ENCODE measurements around the gene THAP11.

The THAP11 gene

DNA sequence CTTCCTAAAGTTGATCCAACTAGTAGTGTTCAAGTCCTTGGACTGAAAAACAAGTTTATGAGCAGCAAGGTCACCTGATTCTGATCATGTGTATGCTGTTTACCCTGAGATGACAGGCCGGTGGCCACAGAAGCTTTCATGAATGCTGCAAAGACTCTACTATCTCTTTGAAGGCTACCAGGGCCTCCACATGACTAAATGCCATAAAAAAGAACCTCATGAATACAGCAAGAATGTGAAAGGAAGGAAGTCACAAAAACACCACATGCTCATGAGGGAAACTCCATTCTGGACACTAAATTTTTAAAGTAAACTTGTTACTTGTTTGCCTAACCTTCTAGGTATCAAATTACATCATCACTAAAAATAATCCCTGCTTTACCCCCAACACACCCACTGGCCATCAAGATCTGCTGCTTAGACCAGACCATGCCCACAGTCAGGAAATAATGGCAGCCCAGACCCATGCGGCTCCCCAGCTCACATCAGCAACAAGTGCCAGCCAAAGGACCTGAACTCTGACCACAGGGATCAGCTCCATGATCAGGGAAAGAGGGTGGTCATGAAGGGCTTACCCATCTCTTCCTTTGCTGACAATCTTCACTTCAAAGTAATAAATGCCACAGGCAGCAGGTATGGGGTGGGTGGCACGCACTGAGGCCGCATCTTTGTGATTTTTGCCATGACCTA, 37.1 kb upstream of the THAP11 start:
- no peak for DNase-seq (ENCODE audit: low read depth)
- TF ChIP-seq MYC (IDR thresholded peaks at IDR 0.05; ENCODE audit: low read depth, low read length) (no peak), POLR2A (IDR thresholded peaks at IDR 0.05; ENCODE audit: extremely low read depth, insufficient read length) (no peak)
- TF ChIP-seq, protein P1, sequence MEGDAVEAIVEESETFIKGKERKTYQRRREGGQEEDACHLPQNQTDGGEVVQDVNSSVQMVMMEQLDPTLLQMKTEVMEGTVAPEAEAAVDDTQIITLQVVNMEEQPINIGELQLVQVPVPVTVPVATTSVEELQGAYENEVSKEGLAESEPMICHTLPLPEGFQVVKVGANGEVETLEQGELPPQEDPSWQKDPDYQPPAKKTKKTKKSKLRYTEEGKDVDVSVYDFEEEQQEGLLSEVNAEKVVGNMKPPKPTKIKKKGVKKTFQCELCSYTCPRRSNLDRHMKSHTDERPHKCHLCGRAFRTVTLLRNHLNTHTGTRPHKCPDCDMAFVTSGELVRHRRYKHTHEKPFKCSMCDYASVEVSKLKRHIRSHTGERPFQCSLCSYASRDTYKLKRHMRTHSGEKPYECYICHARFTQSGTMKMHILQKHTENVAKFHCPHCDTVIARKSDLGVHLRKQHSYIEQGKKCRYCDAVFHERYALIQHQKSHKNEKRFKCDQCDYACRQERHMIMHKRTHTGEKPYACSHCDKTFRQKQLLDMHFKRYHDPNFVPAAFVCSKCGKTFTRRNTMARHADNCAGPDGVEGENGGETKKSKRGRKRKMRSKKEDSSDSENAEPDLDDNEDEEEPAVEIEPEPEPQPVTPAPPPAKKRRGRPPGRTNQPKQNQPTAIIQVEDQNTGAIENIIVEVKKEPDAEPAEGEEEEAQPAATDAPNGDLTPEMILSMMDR (IDR thresholded peaks at IDR 0.05; ENCODE audit: low read depth, low read length): no peak
- TF ChIP-seq, protein P2, sequence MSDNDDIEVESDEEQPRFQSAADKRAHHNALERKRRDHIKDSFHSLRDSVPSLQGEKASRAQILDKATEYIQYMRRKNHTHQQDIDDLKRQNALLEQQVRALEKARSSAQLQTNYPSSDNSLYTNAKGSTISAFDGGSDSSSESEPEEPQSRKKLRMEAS (IDR thresholded peaks at IDR 0.05; ENCODE audit: low read depth, low read length): no peak
- peak overlapping the region; percentile 98 for H3K4me3 ChIP-seq (ENCODE audit: low read depth, low read length)

DNA sequence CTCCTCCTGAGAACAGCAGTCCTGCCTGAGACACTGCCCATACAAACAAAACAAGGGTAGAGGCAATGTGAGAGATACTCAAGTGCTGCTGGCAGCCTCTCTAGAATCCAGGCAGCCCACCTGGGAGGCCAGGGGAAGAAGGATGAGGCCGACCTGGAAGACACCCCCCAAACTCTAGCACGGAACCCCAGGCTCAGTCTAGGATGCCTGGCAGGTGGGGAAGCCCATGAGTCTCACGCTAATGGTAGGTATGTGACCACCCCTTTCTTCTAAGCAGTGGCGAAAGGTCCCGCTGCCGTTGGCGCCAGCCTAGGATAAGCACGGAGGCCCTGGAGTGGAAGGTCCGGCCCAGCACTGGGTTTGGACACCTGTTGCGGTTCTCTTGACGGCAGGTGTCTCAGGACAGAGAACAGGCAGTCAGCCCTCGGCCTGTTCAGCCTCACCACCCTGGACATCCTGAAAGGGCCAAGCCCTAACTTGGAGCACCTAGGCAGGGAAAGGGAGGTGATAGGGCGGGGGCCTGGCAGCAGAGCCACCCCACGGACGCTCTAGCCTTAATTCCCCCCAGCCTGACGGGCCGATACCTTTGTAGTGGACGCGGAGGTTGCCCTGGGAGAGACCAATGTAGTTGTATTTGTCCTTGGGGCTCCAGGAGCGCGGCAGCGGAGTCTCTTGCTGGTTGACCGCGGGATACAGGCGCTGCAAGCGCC, 36.2 kb upstream of the THAP11 start:
- DNase-seq (ENCODE audit: low read depth): no peak
- H3K4me3 ChIP-seq (ENCODE audit: low read depth, low read length): peak overlapping the region; percentile 98
- TF ChIP-seq, protein P2 (IDR thresholded peaks at IDR 0.05; ENCODE audit: low read depth, low read length): no peak
- no peak for TF ChIP-seq POLR2A (IDR thresholded peaks at IDR 0.05; ENCODE audit: extremely low read depth, insufficient read length)

DNA sequence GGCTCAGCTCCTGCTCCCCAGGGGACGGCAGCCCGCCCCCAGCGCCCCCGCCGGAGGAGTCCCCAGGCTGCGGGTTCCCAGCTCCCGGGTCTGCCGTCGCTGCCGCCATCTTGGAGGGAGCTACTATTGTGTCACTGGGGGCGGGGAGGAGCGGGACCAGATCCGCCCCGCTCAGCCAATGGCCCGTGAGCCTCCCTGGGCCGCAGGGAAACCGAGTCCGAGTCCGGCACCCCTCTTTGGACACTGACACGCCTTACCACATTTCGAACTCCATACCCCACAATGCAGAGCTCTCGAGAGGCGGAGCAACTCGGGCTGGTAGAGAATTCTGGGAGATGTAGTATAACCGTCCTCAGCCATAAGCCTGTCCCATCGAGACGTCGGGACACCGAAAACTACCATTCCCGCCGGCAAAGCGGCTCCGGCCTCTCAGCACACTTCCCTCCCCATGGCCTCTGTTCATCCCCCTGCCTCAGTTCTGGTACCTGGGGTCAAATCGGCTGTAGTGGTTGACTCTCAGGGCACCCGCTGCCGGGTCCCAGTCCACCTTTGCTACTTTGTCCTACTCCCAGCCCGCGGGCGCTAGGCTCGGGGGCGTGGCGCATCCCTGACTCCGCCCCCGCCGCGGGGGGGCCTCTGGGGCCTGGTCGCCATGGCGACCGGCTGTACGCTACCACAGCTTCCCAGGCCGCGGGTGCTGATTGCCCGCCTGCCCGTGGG, 35.5 kb upstream of the THAP11 start, which contains the start of the genes RANBP10 and TSNAXIP1:
Gene RANBP10 (minus strand): TSS at position 133 of the 720 bp plus-strand sequence. CDS start 24 bp downstream, at position 109.
Gene TSNAXIP1 (plus strand): TSS at position 462 of the 720 bp plus-strand sequence. CDS start 261 bp downstream, outside the sequence.
- TF ChIP-seq POLR2A (IDR thresholded peaks at IDR 0.05; ENCODE audit: extremely low read depth, insufficient read length): peak; percentile 82
- TF ChIP-seq, protein P2 (IDR thresholded peaks at IDR 0.05; ENCODE audit: low read depth, low read length): no peak; the same call in 1 of the 2 replicates
- TF ChIP-seq, protein P1 (IDR thresholded peaks at IDR 0.05; ENCODE audit: low read depth, low read length): no peak
- TF ChIP-seq MYC (IDR thresholded peaks at IDR 0.05; ENCODE audit: low read depth, low read length): peak; percentile 91
- peak; percentile 100 for DNase-seq (ENCODE audit: low read depth)
- H3K4me3 ChIP-seq (ENCODE audit: low read depth, low read length): peak within 1 kb of the TSS; percentile 98

DNA sequence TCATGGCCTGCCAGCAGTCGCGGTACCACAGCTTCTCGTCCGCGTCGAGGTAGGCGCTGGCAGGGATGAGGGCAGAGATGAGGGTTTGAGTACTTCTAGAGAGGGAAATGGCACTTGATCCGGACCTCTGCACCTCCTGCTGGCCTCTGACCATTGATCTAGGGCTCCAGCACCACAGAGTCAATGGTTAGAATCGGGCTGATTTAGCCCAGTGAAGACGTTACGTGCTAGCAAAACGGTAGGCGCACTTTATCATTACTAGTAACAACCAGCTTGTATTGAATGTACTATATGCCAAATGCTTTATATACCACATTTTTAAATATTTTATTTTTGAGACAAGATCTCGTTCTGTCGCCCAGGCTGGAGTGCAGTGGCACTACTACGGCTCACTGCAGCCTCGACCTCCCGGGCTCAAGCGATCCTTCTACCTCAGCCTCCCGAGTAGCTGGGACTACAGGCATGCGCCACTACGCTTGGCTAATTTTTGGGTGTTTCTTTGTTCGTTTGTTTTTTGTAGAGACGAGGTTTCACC, 34.9 kb upstream of the THAP11 start:
- peak overlapping the region; percentile 98 for H3K4me3 ChIP-seq (ENCODE audit: low read depth, low read length)
- TF ChIP-seq, protein P1 (IDR thresholded peaks at IDR 0.05; ENCODE audit: low read depth, low read length): no peak
- TF ChIP-seq POLR2A (IDR thresholded peaks at IDR 0.05; ENCODE audit: extremely low read depth, insufficient read length) (no peak), MYC (IDR thresholded peaks at IDR 0.05; ENCODE audit: low read depth, low read length) (no peak)
- TF ChIP-seq, protein P2 (IDR thresholded peaks at IDR 0.05; ENCODE audit: low read depth, low read length): no peak
- DNase-seq (ENCODE audit: low read depth): no peak

DNA sequence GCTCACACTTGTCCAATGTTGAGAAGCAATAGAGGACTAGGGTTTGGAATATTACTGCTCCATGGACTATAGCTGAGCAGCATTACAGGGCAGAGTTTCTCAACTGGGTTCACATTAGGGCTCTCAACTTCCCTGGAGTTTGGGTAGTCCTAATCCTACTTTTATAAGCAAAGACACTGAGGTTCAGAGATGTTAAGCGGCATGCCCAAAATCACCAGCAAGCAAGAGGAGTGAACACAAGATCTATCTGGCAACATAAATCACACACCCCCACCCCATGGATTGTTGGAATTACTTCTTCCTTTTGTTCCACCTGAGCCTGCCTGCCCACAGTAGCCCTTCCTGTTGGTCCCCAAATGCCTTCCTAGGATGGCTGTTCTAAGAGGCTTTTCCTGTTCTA, 30.2 kb upstream of the THAP11 start:
- H3K4me3 ChIP-seq (ENCODE audit: low read depth, low read length): no peak overlapping the region
- DNase-seq (ENCODE audit: low read depth): no peak
- TF ChIP-seq, protein P2 (IDR thresholded peaks at IDR 0.05; ENCODE audit: low read depth, low read length): no peak
- TF ChIP-seq MYC (IDR thresholded peaks at IDR 0.05; ENCODE audit: low read depth, low read length) (no peak), POLR2A (IDR thresholded peaks at IDR 0.05; ENCODE audit: extremely low read depth, insufficient read length) (no peak)
- TF ChIP-seq, protein P1 (IDR thresholded peaks at IDR 0.05; ENCODE audit: low read depth, low read length): no peak

Measured in NB4 (cell line).